Suprapubic skin (tissue), 4 donors: ENCODE measurements around the gene GNA14. TPM values are rescaled to one million over a fixed set of nuclear protein-coding genes. Genes with fewer than 3 reads are reported as not detected.

Source experiments
- DNase-seq, 2 donors: peaks; one replicate each; pipeline ENCODE4 v3.0.0-alpha.2; 2019; ENCODE audit warnings: low spot score in 2 of 2
- H3K27ac ChIP-seq: fragments of 200-600 bp; sonication (generic); one replicate; pipeline ENCODE4 v1.5.1; 2019
- H3K27me3 ChIP-seq: fragments of 200-600 bp; sonication (generic); one replicate; pipeline ENCODE4 v1.5.1; 2019
- H3K36me3 ChIP-seq: fragments of 200-600 bp; sonication (generic); one replicate; pipeline ENCODE4 v1.5.1; 2019
- H3K4me1 ChIP-seq: fragments of 200-600 bp; sonication (generic); one replicate; pipeline ENCODE4 v1.5.1; 2019
- H3K4me3 ChIP-seq: fragments of 200-600 bp; sonication (generic); one replicate; pipeline ENCODE4 v1.5.1; 2019; ENCODE audit warnings: mild to moderate bottlenecking
- H3K9me3 ChIP-seq: fragments of 200-600 bp; sonication (generic); one replicate; pipeline ENCODE4 v1.5.1; 2019
- CTCF ChIP-seq, 2 donors: fragments of 200-600 bp in 1 of 2; fragments of 450-650 bp in 1 of 2; sonication (generic) in 1 of 2; IDR thresholded peaks; one replicate each; pipeline ENCODE4 v1.5.1; 2016 to 2019; ENCODE audit warnings: antibody characterized with exemption in 2 of 2, mild to moderate bottlenecking in 1 of 2, moderate library complexity in 1 of 2
- EP300 ChIP-seq: sonication (generic); formaldehyde crosslinking; IDR thresholded peaks from one replicate; pipeline ENCODE4 v1.6.1; 2017; ENCODE audit warnings: antibody characterized with exemption
- POLR2A ChIP-seq, 2 donors: fragments of 450-650 bp; IDR thresholded peaks; one replicate each; pipeline ENCODE4 v1.6.1; 2017; ENCODE audit warnings: antibody characterized with exemption in 2 of 2, mild to moderate bottlenecking in 2 of 2, moderate library complexity in 2 of 2
- POLR2AphosphoS5 ChIP-seq, 3 donors: sonication (generic); formaldehyde crosslinking; IDR thresholded peaks; one replicate each; pipeline ENCODE4 v1.6.1; 2017; ENCODE audit warnings: antibody characterized with exemption in 3 of 3
- WGBS: methylation state at CpG from one replicate; pipeline ENCODE4 v1.1.5; 2018; 5-methylcytosine and 5-hydroxymethylcytosine counted together
- total RNA-seq, 4 donors: library from RNA; depleted of rRNA; stranded (reverse); fragments of >200 nt; gene quantifications; one replicate each; pipeline ENCODE4 v1.1.0, GENCODE V29; 2016

The GNA14 gene
- total RNA-seq, 4 donors from 2014 or later = 0.42 to 4.2 (median 2.0) TPM

DNA sequence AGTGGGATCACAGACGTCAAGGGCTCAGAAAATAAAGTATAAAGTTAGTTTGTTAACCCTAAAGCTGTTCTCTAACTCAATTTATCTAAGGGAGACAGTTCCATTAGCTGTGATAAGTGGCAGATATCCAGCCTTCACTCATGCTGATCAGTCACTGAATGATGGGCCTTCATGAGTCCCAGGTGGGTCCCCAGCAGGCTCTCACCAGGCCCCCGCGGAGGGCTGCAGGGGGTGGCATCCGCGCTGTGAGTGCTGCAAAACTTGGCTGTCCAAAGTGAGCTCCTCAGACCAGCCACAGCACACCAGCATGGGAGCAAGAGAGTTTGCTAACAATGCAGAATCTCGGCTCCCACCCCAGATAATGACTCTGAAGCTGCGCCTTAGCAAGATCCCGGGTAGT, 187.2 kb downstream of the GNA14 start:
- Histone ChIP-seq H3K27me3 (no peaks in the 10 kb centered on the region), H3K4me1 (peaks cover 10% of the 10 kb centered on the region), H3K36me3 (no peaks in the 10 kb centered on the region), H3K4me3 (no peak overlapping the region), H3K9me3 (no peaks in the 10 kb centered on the region), H3K27ac (no peak overlapping the region)
- TF ChIP-seq POLR2AphosphoS5 (IDR thresholded peaks at IDR 0.05) = no peak
- no peak for TF ChIP-seq EP300
- no peak for TF ChIP-seq POLR2A (IDR thresholded peaks at IDR 0.05)
- TF ChIP-seq CTCF (IDR thresholded peaks at IDR 0.05) = no peak
- no peak for DNase-seq
- WGBS = 86% methylated on average over 6 of the region's 8 CpGs

GRCh38 chr9:77457916-77458592, 190.1 kb downstream of the GNA14 start:
- DNase-seq = no peak
- H3K27me3 ChIP-seq = no peaks in the 10 kb centered on the region
- peaks cover 10% of the 10 kb centered on the region for H3K4me1 ChIP-seq
- no peaks in the 10 kb centered on the region for H3K9me3 ChIP-seq
- no peaks in the 10 kb centered on the region for H3K36me3 ChIP-seq
- 55% methylated on average over 15 of the region's 15 CpGs for WGBS
- peak; percentile 34 to 83 for TF ChIP-seq CTCF (IDR thresholded peaks at IDR 0.05)
- no peak for TF ChIP-seq EP300
- H3K4me3 ChIP-seq = no peak overlapping the region
- H3K27ac ChIP-seq = no peak overlapping the region

- Histone ChIP-seq H3K4me3 (no peak overlapping the region), H3K27ac (no peak overlapping the region), H3K4me1 (peaks cover 10% of the 10 kb centered on the region), H3K9me3 (no peaks in the 10 kb centered on the region), H3K27me3 (no peaks in the 10 kb centered on the region), H3K36me3 (no peaks in the 10 kb centered on the region)
- TF ChIP-seq EP300 = no peak
- TF ChIP-seq CTCF (IDR thresholded peaks at IDR 0.05) = peak; percentile 67 to 92
- peak; percentile 84 to 88 for DNase-seq
- 15% methylated on average over 10 of the region's 10 CpGs for WGBS
Measured at GRCh38 chr9:77456829-77457437, 191.2 kb downstream of the GNA14 start.

GRCh38 chr9:77455312-77455927, 192.7 kb downstream of the GNA14 start:
- Histone ChIP-seq H3K4me3 (no peak overlapping the region), H3K4me1 (peaks cover 10% of the 10 kb centered on the region), H3K27me3 (no peaks in the 10 kb centered on the region), H3K36me3 (no peaks in the 10 kb centered on the region), H3K9me3 (no peaks in the 10 kb centered on the region), H3K27ac (no peak overlapping the region)
- 64% methylated on average over 8 of the region's 8 CpGs for WGBS
- TF ChIP-seq EP300 (no peak), CTCF (IDR thresholded peaks at IDR 0.05) (peak in 1 of 2 donors; percentile 23), POLR2AphosphoS5 (IDR thresholded peaks at IDR 0.05) (no peak), POLR2A (IDR thresholded peaks at IDR 0.05) (no peak)
- no peak for DNase-seq

GRCh38 chr9:77454663-77455062, 193.5 kb downstream of the GNA14 start:
- H3K36me3 ChIP-seq = no peaks in the 10 kb centered on the region
- H3K27me3 ChIP-seq = no peaks in the 10 kb centered on the region
- TF ChIP-seq CTCF (IDR thresholded peaks at IDR 0.05) (no peak), POLR2A (IDR thresholded peaks at IDR 0.05) (no peak), EP300 (no peak)
- no peak overlapping the region for H3K27ac ChIP-seq
- H3K4me3 ChIP-seq = no peak overlapping the region
- H3K4me1 ChIP-seq = peaks cover 10% of the 10 kb centered on the region
- DNase-seq = no peak
- WGBS = 90% methylated on average over 3 of the region's 3 CpGs
- H3K9me3 ChIP-seq = no peaks in the 10 kb centered on the region
